A375 (cell line): ENCODE results near the gene SMAGP. TPM values are rescaled to one million over a fixed set of nuclear protein-coding genes. Genes with fewer than 3 reads are reported as not detected.

Experiments used
- total RNA-seq: library from RNA; depleted of rRNA; stranded (reverse); fragments of >200 nt; shearing (Covaris generic); gene quantifications from 2 replicates; pipeline ENCODE4 v1.2.3, GENCODE V29; 2014; rRNA removed

SMAGP gene, protein sequence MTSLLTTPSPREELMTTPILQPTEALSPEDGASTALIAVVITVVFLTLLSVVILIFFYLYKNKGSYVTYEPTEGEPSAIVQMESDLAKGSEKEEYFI
- 19.7 and 25.6 TPM in 2 replicates for total RNA-seq

DNA sequence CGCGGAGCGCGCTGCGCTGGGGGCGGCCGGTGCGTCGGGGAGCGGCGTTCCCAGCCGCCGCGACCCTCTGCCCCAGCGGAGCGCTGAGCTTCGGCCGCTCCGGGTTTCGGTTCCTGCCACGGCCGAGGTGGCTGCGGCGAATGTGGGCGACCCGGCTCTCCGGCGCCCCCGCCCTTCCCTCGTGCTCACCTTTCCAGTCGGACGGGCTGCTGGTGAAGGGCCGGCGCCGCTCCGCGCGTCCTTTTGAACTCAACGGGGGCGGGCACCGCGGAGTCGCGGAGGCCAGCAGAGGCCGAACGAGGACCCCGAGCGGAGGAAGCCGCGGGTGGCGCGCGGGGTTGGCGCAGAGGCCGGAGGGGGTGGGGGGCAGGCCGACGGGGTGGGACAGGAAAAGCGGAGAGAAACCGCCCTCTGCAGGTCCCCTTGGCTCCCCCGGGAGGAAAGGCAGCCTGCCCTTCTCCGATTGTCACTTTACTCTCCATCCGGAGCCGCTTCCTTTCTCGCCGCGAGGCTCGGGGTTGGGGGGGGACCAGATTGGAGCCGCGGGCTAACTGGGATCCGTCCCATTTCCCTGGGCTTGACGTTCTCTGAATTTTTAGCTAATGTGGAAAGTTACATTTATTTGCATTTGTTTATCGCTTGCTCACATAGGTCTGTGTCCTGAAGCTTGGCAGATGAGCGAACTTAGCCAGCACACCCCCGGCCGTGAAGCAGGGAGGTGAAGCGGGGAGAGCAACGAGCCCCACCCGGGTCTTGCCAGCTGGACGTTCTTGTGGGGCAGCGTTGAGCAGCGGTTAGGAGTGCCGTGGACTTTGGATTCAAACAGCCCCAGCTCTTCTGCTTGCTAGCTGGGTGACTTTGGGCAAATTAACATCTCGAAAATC, at the start of gene SMAGP:
Gene SMAGP (minus strand): TSS at position 349 of the 884 bp plus-strand sequence. CDS start 1,137 bp downstream, outside the sequence.

DNA sequence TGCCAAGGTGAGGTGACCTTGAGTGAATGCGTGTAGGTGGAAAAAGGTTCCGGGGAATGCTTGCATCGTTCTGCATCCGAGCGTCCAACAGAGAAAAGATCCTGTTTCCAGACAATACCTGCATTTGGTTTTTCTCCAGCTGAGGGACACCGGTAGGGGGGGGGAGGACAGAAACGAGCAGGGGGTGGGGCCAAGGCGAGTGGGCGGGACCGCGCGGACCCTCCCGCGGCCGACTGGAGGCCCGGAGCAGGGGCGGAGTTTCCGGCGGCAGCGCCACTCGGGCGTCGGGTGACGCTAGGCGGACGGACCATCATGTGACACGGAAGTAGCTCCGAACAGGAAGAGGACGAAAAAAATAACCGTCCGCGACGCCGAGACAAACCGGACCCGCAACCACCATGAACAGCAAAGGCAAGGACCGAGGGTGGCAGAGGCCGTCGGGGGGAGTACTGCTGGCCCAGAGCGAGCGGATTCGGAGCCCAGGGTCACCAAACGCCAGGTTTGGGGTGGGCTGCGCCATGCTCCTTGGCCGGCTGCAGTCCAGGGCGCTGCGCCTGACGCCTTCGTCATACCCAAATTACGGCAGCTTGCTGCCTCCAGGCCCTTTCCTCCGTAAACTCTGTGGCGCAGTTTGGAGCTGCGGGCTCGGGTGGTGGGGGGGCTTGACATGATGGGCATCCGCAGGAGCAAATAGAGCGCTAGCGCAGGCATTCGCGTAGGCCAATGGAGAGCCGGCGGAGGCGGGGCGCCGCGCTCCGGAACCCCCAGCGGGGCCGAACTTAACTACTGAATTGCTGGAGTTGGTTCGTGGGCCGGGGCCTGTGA, 31.5 kb downstream of the SMAGP start, which contains the start of gene DAZAP2:
Gene DAZAP2 (plus strand): TSS at position 317 of the 825 bp plus-strand sequence. CDS start 82 bp downstream, at position 399.

DNA sequence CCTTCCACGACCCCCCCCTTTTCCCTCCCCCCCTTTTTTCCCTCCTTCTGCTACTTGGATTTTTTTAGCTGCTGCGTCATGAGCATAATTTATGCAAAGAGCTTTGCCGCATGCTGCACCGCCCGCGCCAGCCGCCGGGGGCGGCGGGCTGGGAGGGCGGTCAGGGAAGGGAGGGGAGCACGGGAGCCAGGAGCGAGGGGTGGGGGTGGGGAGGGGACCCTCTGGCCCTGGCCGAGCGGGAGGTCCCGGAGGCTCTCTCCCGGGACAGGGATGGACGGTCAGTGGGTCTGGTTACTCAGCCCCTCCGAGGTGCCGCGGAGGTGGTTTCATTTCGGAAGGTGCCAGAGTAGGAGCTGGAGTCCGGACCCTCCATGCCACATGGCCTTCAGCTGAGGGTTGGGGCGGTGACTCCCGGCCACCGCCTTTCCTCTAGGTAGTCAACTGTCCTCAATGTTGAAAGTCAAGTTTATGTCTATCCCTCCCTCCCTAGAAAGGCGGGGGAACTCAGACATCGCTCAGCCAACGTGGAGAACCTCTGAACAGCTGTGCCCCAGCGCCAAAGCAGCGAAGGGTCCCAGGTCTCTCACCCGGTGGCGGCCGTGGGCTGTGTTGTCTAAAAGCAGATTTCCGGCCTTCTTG, 52.1 kb downstream of the SMAGP start, which contains the start of gene POU6F1:
Gene POU6F1 (minus strand): TSS at position 95 of the 639 bp plus-strand sequence. CDS start 11,226 bp downstream, outside the sequence.

Other genes starting within 250 kb of the SMAGP start
- gene SLC11A2, start 244.0 kb downstream of the SMAGP start, total RNA-seq, result 17.7 TPM in 2 replicates
- gene LETMD1, start 222.1 kb downstream of the SMAGP start, total RNA-seq, result 78.2 and 91.8 TPM in 2 replicates
- gene CSRNP2, start 186.8 kb downstream of the SMAGP start, total RNA-seq, result 13.1 and 15.7 TPM in 2 replicates
- 10.6 and 12.0 TPM in 2 replicates for gene TFCP2, start 97.3 kb downstream of the SMAGP start, total RNA-seq
- gene POU6F1, start 52.4 kb downstream of the SMAGP start, total RNA-seq, result 2.0 and 4.0 TPM in 2 replicates
- gene DAZAP2, start 31.6 kb downstream of the SMAGP start, total RNA-seq, result 99.5 and 131 TPM in 2 replicates
- gene BIN2, start 53.8 kb upstream of the SMAGP start, total RNA-seq, result not detected in 2 replicates
- gene CELA1, start 76.3 kb upstream of the SMAGP start, total RNA-seq, result 0.27 TPM in 1 of 2 replicates, not detected in the other
- gene GALNT6, start 121.0 kb upstream of the SMAGP start, total RNA-seq, result 8.0 and 9.7 TPM in 2 replicates
- 3.7 and 5.1 TPM in 2 replicates for gene SLC4A8, start 154.4 kb upstream of the SMAGP start, total RNA-seq